ENCODE measurements around the gene STIP1.

- no peak for TF ChIP-seq CTCF (IDR thresholded peaks at IDR 0.05)
- TF ChIP-seq POLR2A (IDR thresholded peaks at IDR 0.05) = no peak
These were observed 40.6 kb downstream of the STIP1 start for GRCh38 chr11:64226507-64227051.
